ENCODE measurements around the gene SIAH2.

DNA sequence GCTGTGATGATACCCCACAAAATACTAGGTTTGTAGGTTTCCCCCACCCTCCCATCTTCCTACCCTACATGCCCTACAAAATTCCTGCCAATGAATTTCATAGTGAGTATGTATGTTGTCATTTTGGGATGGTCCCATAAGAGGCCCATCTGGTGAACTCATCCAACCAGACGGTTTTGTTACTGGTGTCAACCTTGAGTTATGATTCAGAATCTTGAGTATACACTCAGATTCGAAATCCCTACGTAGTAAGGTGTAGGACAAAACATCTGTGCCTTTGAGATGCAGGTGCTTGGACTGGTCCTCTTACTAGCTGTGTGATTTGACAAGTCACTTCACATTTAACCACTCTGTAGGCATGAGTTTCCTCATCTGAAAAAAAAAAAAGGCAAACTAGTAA is 3.6 kb downstream of the SIAH2 start:
- TF ChIP-seq, protein P1, sequence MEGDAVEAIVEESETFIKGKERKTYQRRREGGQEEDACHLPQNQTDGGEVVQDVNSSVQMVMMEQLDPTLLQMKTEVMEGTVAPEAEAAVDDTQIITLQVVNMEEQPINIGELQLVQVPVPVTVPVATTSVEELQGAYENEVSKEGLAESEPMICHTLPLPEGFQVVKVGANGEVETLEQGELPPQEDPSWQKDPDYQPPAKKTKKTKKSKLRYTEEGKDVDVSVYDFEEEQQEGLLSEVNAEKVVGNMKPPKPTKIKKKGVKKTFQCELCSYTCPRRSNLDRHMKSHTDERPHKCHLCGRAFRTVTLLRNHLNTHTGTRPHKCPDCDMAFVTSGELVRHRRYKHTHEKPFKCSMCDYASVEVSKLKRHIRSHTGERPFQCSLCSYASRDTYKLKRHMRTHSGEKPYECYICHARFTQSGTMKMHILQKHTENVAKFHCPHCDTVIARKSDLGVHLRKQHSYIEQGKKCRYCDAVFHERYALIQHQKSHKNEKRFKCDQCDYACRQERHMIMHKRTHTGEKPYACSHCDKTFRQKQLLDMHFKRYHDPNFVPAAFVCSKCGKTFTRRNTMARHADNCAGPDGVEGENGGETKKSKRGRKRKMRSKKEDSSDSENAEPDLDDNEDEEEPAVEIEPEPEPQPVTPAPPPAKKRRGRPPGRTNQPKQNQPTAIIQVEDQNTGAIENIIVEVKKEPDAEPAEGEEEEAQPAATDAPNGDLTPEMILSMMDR (IDR thresholded peaks at IDR 0.05): no peak
- TF ChIP-seq POLR2A (IDR thresholded peaks at IDR 0.05): no peak
